Body of pancreas (tissue), 4 donors: ENCODE data around the gene TMPRSS13. TPM values are rescaled to one million over a fixed set of nuclear protein-coding genes. Genes with fewer than 3 reads are reported as not detected.

ENCODE experiments used
- ATAC-seq: fragments of 150-250 bp; one replicate; pipeline ENCODE4 v1.9.1; 2016
- DNase-seq, 4 donors: peaks; one replicate each; pipeline ENCODE4 v3.0.0-alpha.2; 2019
- H3K27ac ChIP-seq, 4 donors: fragments of 200-600 bp; sonication (generic); 1 replicate in 3 of 4; 2 replicates in 1 of 4; pipeline versions ENCODE4 v1.5.1 to v1.6.1; 2016 to 2019; ENCODE audit warnings: mild to moderate bottlenecking in 1 of 4, mixed read lengths in 1 of 4, moderate library complexity in 1 of 4
- H3K27me3 ChIP-seq, 2 donors: fragments of 200-600 bp; sonication (generic); one replicate each; pipeline ENCODE4 v1.6.0; 2016; ENCODE audit warnings: mild to moderate bottlenecking in 1 of 2
- H3K36me3 ChIP-seq, 2 donors: fragments of 200-600 bp; sonication (generic); replicated peaks in 1 of 2; 2 replicates each; pipeline ENCODE4 v1.5.1; 2016; ENCODE audit warnings: low read depth in 2 of 2; ENCODE audit not compliant: insufficient read depth in 1 of 2
- H3K4me1 ChIP-seq: fragments of 200-600 bp; sonication (generic); one replicate; pipeline ENCODE4 v1.6.0; 2016
- H3K4me3 ChIP-seq, 2 donors: fragments of 200-600 bp; sonication (generic); 1 replicate in 1 of 2; 2 replicates in 1 of 2; pipeline ENCODE4 v1.5.1; 2016 to 2019
- H3K9me3 ChIP-seq, 3 donors: fragments of 200-600 bp; sonication (generic); 1 replicate in 2 of 3; 2 replicates in 1 of 3; pipeline ENCODE4 v1.5.1; 2016
- CTCF ChIP-seq, 7 experiments: fragments of 450-650 bp in 4 of 7; fragments of 200-600 bp in 3 of 7; sonication (generic) in 3 of 7; IDR thresholded peaks; one replicate each; pipeline ENCODE4 v1.5.1; 2016 to 2019; ENCODE audit warnings: antibody characterized with exemption in 7 of 7
- POLR2A ChIP-seq, 3 donors: fragments of 450-650 bp; IDR thresholded peaks; one replicate each; pipeline ENCODE4 v1.6.1; 2016; ENCODE audit warnings: antibody characterized with exemption in 3 of 3, mild to moderate bottlenecking in 2 of 3
- WGBS, 2 donors: methylation state at CpG; one replicate each; pipeline ENCODE4 v1.1.5; 2017; 5-methylcytosine and 5-hydroxymethylcytosine counted together
- intact Hi-C: fragments of 100-400 bp; cut with DNase I; formaldehyde crosslinking; loops from one replicate; pipeline ENCODE4 v1.15.1; 2023
- total RNA-seq, 2 donors: library from RNA; depleted of rRNA; stranded (reverse); fragments of >200 nt; gene quantifications; one replicate each; pipeline ENCODE4 v1.1.0, GENCODE V29; 2016

Gene TMPRSS13
- total RNA-seq, 2 donors from 2014 or later = 1.6 to 4.9 TPM

GRCh38 chr11:117946842-117947526, 17.8 kb upstream of the TMPRSS13 start:
- 40 to 42% methylated on average over 7 of the region's 7 CpGs for WGBS, 2 donors

GRCh38 chr11:117946156-117946841, 17.1 kb upstream of the TMPRSS13 start:
- TF ChIP-seq CTCF (IDR thresholded peaks at IDR 0.05) (no peak), POLR2A (IDR thresholded peaks at IDR 0.05) (no peak)
- intact Hi-C loops = loop anchor here (5.0 to 10.0 kb wide), 3 partner anchors 104 to 124 kb away; partner anchors contain the start of gene FXYD2
- DNase-seq (no peak), ATAC-seq (no peak)
- no peaks in the 10 kb centered on the region for H3K36me3 ChIP-seq
- H3K4me3 ChIP-seq = no peak overlapping the region
- H3K9me3 ChIP-seq = no peaks in the 10 kb centered on the region
- no peaks in the 10 kb centered on the region for H3K4me1 ChIP-seq
- no peak overlapping the region for H3K27ac ChIP-seq
- 43 to 53% methylated on average over 5 of the region's 5 CpGs for WGBS, 2 donors
- no peaks in the 10 kb centered on the region for H3K27me3 ChIP-seq

More at GRCh38 chr11:117946842-117947526, 17.8 kb upstream of the TMPRSS13 start:
- intact Hi-C loops = loop anchor here (5.0 to 10.0 kb wide), 3 partner anchors 105 to 125 kb away; partner anchors contain the start of gene FXYD2
- no peak for TF ChIP-seq POLR2A (IDR thresholded peaks at IDR 0.05)
- TF ChIP-seq CTCF (IDR thresholded peaks at IDR 0.05) = peak; percentile 90 to 97 (median 96)
- ATAC-seq (peak; percentile 92), DNase-seq (peak; percentile 87 to 90 (median 88))
- H3K27me3 ChIP-seq = no peaks in the 10 kb centered on the region
- no peaks in the 10 kb centered on the region for H3K4me1 ChIP-seq
- no peaks in the 10 kb centered on the region for H3K36me3 ChIP-seq
- no peak overlapping the region for H3K4me3 ChIP-seq
- no peaks in the 10 kb centered on the region for H3K9me3 ChIP-seq
- no peak overlapping the region for H3K27ac ChIP-seq

GRCh38 chr11:117945047-117945810, 16.0 kb upstream of the TMPRSS13 start:
- intact Hi-C loops = loop anchor here (5.0 to 10.0 kb wide), 3 partner anchors 103 to 123 kb away; partner anchors contain the start of gene FXYD2
- TF ChIP-seq POLR2A (IDR thresholded peaks at IDR 0.05) = no peak
- TF ChIP-seq CTCF (IDR thresholded peaks at IDR 0.05) = no peak
- WGBS, 2 donors = 42 to 45% methylated on average over 7 of the region's 7 CpGs
- Histone ChIP-seq H3K27me3 (no peaks in the 10 kb centered on the region), H3K36me3 (no peaks in the 10 kb centered on the region), H3K27ac (no peak overlapping the region), H3K9me3 (no peaks in the 10 kb centered on the region), H3K4me1 (no peaks in the 10 kb centered on the region), H3K4me3 (no peak overlapping the region)
- DNase-seq (no peak), ATAC-seq (no peak)

GRCh38 chr11:117944554-117944953, 15.4 kb upstream of the TMPRSS13 start:
- H3K27me3 ChIP-seq = no peaks in the 10 kb centered on the region
- 65 to 77% methylated on average over 5 of the region's 5 CpGs for WGBS, 2 donors
- no peak overlapping the region for H3K4me3 ChIP-seq
- intact Hi-C loops = loop anchor here (10.0 kb wide), 1 partner anchor 110 kb away; no protein-coding TSS in a partner anchor
- H3K4me1 ChIP-seq = no peaks in the 10 kb centered on the region
- H3K9me3 ChIP-seq = no peaks in the 10 kb centered on the region
- no peak overlapping the region for H3K27ac ChIP-seq
- ATAC-seq = no peak
- no peaks in the 10 kb centered on the region for H3K36me3 ChIP-seq
- TF ChIP-seq POLR2A (IDR thresholded peaks at IDR 0.05) (no peak), CTCF (IDR thresholded peaks at IDR 0.05) (no peak)
- DNase-seq = no peak
